Activated T-cell treated with anti-CD3 and anti-CD28 coated beads, Interleukin-2, amount 50 U/mL, for 48 hours (primary cell): ENCODE results near the gene NLRP9.

Source experiments
- DNase-seq, 2 experiments: peaks; one replicate each; pipeline ENCODE4 v3.0.0-alpha.2; 2020

Gene NLRP9

GRCh38 chr19:55687281-55688201 lies 50.7 kb downstream of the NLRP9 start:
- DNase-seq: no peak

DNA sequence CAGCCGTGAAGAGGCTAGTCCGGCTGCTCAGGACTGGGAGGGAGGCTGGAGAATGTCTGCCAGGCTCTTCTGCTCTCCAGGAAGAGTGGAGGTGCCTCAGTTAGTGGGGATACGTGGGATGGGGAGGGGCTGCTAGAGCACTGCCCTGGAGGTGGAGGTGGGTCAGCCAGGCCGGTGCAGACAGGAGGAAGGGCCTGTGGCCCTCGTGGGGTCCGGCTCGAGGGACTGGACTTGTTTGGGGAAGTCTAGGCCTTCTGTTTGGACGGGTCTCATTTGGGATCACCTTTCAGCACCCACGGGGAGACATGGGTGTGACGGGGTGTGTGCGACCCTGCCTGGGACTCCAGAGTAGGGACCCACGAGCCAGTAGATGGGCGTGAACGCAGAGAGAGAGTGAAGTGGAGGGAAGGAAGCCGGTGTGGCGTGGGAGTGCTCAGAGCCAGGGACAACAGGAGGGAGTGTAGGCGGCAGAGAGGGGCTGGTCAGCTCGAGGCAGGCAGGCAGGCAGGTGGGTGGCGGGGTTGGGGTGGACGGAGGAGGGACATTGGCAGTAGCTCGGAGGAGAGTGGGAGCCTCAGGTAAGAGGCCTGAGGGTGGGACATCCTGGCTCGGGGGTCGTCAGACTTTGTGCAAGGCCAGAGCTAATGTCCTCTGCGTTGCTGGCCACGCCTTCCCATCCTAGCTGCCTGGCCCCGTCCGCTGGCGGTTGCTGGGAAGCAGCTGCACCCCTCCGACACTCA lies 51.7 kb downstream of the NLRP9 start:
- DNase-seq: no peak

GRCh38 chr19:55685776-55686175 lies 52.4 kb downstream of the NLRP9 start:
- no peak for DNase-seq

GRCh38 chr19:55684946-55685681 lies 53.1 kb downstream of the NLRP9 start:
- DNase-seq: no peak

- no peak for DNase-seq
Measured at GRCh38 chr19:55683449-55684261, 54.5 kb downstream of the NLRP9 start.

GRCh38 chr19:55681131-55682092 lies 56.8 kb downstream of the NLRP9 start:
- no peak for DNase-seq

DNA sequence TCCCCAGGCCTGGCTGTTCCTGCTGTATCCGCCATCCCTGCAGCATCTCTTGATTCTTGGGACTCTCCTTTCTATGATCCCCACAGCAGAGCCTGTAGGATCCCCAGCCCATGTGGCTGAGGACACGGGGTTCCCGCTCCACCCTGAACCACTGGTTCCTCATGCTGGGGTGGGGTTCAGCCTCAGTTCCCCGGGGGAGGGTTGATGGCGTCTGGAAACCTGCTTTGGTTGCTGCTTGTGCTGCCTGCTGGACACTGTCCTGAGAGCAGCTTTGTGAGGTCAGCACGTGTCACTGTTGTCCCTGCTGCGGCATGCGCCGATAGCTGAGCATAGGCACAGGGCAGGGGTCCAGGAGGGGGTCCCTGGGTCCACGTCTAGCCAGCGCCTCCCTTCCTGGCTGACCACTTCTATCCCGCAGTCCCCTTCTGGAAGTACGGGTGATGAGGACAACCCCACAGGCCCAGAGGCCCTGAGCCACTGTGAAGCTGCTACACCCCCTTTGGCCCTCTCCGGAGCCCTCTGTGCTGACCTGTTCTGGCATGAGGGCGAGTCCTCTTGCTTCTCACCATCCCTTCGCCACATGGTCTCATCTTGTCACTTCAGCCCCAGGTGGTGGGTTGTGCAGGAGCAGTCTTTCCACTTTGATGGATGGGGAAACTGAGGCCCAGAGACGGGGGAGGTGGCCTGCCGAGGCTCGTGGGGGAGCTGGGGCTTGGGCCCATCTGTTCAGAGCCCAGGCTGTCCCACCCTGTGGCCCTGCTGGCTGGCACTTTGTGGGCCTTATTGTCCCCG lies 57.7 kb downstream of the NLRP9 start:
- DNase-seq: no peak

- DNase-seq: peak in 1 of 2 experiments; percentile 35
Measured at GRCh38 chr19:55679343-55680257, 58.6 kb downstream of the NLRP9 start.

- DNase-seq: no peak
Measured at GRCh38 chr19:55678121-55678671, 60.0 kb downstream of the NLRP9 start.

DNA sequence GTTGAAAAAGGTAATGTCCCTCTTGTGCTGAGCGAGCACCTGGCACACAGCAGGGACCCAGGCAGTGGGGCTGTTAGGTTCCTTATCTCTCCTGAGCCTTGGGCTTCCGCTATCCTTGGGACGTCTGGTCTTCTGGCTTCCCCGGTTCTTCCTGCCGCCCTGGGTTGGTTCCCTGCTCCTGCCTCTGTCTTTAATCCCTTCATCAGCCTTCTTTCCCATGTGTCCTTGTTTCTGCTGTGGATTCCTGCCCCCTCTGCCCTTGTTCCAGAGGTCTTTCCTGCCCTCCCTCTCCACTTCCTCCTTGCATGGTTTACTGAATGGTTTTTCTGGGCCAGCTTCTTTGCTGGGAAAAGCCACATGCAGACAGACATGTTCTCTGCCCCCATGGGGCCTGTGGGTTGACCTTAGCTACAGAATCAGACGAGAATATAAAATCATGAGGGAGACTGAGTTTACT lies 60.6 kb downstream of the NLRP9 start:
- no peak for DNase-seq

DNA sequence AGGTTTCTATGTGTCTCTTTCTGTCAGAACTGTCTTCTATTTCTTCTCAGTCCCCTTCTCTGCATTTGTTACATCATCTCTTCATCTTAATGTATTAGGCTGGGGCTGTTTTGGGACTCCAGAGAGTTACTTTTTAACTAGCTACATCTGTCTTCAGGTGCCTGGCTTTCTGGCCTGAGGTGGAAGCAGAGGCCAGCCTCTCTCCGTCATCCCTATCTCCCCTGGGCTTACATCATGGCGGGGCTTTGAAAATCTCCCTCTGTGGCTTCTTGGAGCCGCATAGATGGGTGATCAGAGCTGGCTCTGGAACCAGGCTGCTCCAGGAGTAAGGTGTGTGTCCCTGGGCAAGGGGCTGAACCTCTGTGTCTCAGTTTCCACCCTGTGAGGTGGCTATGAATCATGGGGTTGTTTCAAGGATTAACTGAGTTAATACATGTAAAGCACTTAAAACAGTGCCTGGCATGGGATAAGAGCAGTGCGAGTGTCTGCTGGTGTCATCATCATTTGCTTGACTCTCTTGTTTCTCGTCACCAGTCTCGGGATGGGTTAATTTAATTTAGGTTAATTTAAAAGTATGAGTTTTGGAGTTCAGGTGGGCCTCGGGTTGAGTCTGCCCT lies 61.2 kb downstream of the NLRP9 start:
- no peak for DNase-seq

DNA sequence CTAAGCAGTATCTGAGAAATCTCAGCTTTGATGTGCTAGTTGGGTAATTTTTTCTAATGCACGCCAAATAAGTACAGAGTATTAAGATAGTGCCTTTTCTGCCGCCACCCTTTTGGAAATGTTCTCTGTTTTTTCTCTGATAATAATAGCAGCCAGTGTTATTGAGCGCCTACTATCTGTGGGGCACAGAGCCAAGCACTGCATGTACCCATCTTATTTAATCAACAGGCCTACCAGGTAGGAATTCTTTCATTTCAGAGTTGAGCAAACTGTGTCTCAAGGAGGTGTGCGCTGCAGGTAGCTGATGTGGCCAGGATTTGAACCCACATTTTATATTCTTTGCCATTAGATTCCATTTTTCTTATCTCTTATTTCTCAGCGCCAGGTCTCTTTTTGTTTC lies 61.8 kb downstream of the NLRP9 start:
- no peak for DNase-seq

DNA sequence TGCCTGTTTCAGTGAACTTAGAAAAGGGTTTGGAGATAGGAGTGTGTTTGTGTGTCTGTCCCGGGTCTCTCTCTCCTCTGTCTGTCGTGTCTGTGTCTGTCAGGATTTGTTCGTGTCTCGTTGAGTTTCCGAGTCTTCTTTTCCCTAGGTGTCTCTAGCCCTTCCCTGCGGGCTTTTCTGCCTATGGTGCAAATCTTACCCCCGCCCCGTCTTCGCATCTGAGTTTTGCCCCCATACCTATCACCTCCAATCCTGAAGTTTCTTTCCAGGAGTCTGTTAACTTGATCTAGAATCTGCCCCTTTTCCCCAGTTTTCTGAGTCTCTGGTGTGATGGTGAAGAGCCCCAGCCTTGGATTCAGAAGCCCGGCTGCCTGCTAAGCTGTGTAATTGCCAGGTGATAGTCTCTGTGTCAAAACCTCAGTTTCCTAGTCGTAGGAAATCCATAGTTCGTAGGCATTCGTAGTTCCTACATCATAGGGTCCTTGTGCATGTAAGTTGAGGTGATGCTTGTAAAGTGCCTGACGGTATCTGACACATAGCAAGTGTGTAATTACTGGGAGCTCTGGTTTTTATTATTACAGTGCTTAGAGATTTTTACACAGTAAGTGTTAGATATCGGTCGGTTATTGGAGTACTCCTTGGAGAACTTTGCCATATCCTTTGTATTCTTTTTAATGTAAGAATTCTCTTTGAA lies 62.4 kb downstream of the NLRP9 start:
- no peak for DNase-seq

DNA sequence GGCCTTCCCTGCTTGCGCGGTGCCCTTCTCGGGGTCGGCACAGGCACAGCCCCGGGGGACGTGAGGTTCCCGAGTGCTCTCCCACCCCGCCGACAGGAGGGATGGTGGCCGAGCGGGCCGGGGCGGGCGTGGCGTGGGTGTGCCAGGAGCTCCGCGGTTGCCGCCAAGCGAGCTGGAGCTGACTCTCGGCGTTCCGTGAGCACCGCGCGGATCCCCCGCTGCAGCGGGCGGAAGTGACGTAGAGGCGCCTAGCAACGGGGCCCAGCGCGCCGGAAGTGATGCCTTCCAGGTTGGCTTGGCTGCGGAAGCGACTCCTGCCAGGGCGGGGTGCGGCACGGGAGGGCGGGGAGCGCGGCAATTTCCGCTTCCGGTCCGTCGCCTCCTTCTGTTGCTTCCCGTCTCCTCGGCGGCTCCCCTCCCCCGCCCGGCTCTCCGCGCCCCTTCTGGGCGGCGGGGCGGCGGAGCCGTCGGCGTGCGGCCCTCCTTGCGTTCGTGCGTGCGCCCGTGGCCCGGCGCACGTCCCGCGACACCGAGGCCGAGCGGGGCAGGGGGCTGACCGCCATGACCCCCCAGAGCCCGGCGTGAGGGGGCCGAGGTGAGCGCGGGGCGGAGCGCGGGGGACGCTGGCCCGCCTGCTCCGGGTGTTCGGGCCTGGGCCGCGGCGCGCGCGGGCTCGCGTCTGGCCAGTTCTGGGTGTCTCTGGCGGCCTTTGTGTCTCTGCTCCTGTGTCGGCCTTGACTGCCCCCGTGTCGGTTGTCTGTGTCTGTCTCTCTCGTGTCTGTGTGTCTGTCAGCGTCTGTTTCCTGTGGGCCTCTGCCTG lies 63.2 kb downstream of the NLRP9 start, which contains the start of gene EPN1:
TSS of gene EPN1 (plus strand) at position 386 of the 820 bp plus-strand sequence. CDS start 3,402 bp downstream, outside the sequence.
- peak; percentile 97 to 98 for DNase-seq

DNA sequence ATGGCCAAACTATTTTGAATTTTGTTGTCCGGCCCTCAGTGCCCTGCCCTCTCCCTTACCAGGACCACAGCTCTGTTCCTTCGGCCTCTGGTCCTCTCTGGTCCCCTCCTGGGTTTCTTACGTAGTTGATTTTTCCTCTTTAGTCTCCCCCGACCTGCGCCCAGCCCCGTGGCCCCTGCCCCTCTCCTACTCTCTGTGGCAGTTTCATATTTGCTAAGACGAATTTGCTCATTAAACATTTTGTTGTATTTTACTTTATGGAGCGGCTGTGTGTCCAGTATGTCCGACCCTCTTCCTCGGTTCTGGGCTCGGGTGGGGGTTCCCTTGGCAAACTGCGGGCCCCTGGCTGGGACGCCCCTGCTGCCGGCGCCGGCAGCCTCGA lies 63.8 kb downstream of the NLRP9 start:
- no peak for DNase-seq

GRCh38 chr19:55673889-55674288 lies 64.3 kb downstream of the NLRP9 start:
- DNase-seq: no peak

DNA sequence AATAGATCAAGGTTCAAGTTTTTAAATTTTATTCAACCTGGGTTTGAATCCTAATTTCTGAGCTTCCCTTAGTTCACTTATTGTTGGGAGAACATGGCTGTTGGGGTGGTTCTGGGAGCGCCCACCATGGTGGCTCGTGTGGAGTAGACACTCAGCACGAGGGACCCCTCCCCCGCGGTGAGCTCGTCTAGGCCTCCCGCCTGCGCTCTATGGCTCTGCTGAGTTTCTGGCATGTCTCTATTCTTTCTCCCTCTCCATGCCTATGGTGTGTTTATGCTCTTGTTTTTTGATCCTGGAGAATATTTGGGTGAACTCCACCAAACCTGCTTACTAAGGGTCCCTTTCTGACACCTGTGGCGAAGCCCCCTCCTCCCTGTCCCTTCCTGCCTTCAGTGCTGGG lies 64.7 kb downstream of the NLRP9 start:
- DNase-seq: no peak
